Osteoblast (primary cell): ENCODE data around the gene FNDC4. TPM values are rescaled to one million over a fixed set of nuclear protein-coding genes. Genes with fewer than 3 reads are reported as not detected.
A peak's percentile ranks its signal among the peaks of the same experiment; 100 is the strongest.

Experiments
- DNase-seq: peaks from one replicate; pipeline ENCODE4 v3.0.0; 2011; ENCODE audit warnings: low spot score, mixed read lengths; ENCODE audit not compliant: insufficient read length; ENCODE audit errors: missing footprints
- H2AFZ ChIP-seq: 2 replicates; pipeline ENCODE4 v1.6.0; 2011; ENCODE audit warnings: mild to moderate bottlenecking, low read length
- H3K27ac ChIP-seq: 2 replicates; pipeline ENCODE4 v1.5.1; 2011; ENCODE audit warnings: mild to moderate bottlenecking, low read depth, low read length, moderate library complexity
- H3K27me3 ChIP-seq: 2 replicates; pipeline ENCODE4 v1.6.0; 2012; ENCODE audit warnings: mild to moderate bottlenecking, control low read depth, inconsistent platforms, low read length, moderate library complexity; ENCODE audit not compliant: insufficient read depth
- H3K36me3 ChIP-seq: 2 replicates; pipeline ENCODE4 v1.5.1; 2011; ENCODE audit warnings: mild to moderate bottlenecking, low read length, control low read depth, moderate library complexity; ENCODE audit not compliant: insufficient read depth
- H3K4me1 ChIP-seq: 2 replicates; pipeline ENCODE4 v1.5.1; 2011; ENCODE audit warnings: mild to moderate bottlenecking, low read length, control low read depth, moderate library complexity; ENCODE audit not compliant: insufficient read depth
- H3K4me2 ChIP-seq: 2 replicates; pipeline ENCODE4 v1.6.0; 2011; ENCODE audit warnings: mild to moderate bottlenecking, low read length; ENCODE audit not compliant: insufficient read depth
- H3K4me3 ChIP-seq: fragments of 200-600 bp; sonication (generic); 3 replicates; pipeline ENCODE4 v1.5.1; 2012; ENCODE audit warnings: mild to moderate bottlenecking, low read length, inconsistent platforms; ENCODE audit not compliant: insufficient read depth
- H3K79me2 ChIP-seq: 2 replicates; pipeline ENCODE4 v1.6.0; 2012; ENCODE audit warnings: mild to moderate bottlenecking, low read length, control low read depth, inconsistent platforms; ENCODE audit not compliant: insufficient read depth
- H3K9me3 ChIP-seq: 2 replicates; pipeline ENCODE4 v1.5.1; 2011; ENCODE audit warnings: low read depth, low read length, control low read depth
- H4K20me1 ChIP-seq: 2 replicates; pipeline ENCODE4 v1.6.0; 2012; ENCODE audit warnings: mild to moderate bottlenecking, low read length, control low read depth; ENCODE audit not compliant: insufficient read depth
- total RNA-seq: library from RNA; depleted of rRNA; stranded (reverse); fragments of >200 nt; gene quantifications from 2 replicates; pipeline ENCODE4 v1.2.3, GENCODE V29; 2012
- TF ChIP-seq, protein P1 (sequence below): IDR thresholded peaks from 2 replicates; pipeline ENCODE4 v1.5.1; 2011; ENCODE audit warnings: mild to moderate bottlenecking, low read depth, low read length, moderate library complexity; ENCODE audit errors: extremely low read depth

The FNDC4 gene
- total RNA-seq, 1 donor: 21.4 TPM

DNA sequence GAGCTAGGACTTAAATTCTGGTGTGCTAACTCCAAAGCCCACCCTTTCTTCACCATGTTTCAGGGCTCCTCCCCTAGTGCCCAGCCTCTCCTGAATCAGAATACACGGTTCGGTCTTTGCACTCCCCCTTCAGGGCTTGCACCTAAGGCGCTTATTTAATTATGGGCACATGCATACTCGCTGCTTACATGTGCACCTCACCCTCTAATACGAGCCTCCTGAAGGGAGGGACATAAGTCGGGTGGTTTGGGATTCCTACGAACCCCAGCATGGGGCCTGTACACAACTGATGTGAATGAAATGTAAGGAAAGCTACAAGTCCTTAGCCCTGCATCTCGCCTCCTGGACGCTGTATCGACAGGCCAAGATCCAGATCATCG, 5.9 kb downstream of the FNDC4 start:
- H3K9me3 ChIP-seq: no peaks in the 10 kb centered on the region
- peaks cover 13% of the 10 kb centered on the region for H3K36me3 ChIP-seq
- H3K79me2 ChIP-seq: peaks cover 19% of the 10 kb centered on the region
- H3K27me3 ChIP-seq: no peaks in the 10 kb centered on the region
- H3K27ac ChIP-seq: peak overlapping the region; percentile 73
- no peaks in the 10 kb centered on the region for H4K20me1 ChIP-seq
- peaks cover 19% of the 10 kb centered on the region for H3K4me1 ChIP-seq
- peak overlapping the region; percentile 88 for H3K4me3 ChIP-seq
- peak overlapping the region; percentile 95 for H3K4me2 ChIP-seq
- peak; percentile 82 for DNase-seq
- TF ChIP-seq, protein P1, sequence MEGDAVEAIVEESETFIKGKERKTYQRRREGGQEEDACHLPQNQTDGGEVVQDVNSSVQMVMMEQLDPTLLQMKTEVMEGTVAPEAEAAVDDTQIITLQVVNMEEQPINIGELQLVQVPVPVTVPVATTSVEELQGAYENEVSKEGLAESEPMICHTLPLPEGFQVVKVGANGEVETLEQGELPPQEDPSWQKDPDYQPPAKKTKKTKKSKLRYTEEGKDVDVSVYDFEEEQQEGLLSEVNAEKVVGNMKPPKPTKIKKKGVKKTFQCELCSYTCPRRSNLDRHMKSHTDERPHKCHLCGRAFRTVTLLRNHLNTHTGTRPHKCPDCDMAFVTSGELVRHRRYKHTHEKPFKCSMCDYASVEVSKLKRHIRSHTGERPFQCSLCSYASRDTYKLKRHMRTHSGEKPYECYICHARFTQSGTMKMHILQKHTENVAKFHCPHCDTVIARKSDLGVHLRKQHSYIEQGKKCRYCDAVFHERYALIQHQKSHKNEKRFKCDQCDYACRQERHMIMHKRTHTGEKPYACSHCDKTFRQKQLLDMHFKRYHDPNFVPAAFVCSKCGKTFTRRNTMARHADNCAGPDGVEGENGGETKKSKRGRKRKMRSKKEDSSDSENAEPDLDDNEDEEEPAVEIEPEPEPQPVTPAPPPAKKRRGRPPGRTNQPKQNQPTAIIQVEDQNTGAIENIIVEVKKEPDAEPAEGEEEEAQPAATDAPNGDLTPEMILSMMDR: peak; percentile 16
- H2AFZ ChIP-seq: peak overlapping the region; percentile 97

DNA sequence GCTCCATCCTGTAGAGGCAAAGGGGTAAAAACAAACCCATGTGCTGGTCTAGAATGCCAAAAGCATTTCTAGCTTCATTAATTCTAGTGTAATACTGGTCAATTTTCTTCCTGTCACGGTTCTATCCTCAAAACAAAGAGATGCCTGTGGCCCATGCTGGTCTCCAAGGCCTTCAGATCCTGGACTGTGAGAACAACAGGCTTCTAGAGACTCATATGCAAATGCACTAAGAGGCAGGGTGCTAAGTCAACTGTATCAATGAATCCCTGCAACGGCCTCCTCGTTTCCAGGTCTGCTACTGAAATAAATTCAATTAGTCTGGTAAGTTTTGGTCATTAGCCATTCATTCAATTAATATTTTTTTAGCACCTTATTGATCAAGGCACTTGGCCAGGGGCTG, 9.5 kb downstream of the FNDC4 start:
- H3K4me3 ChIP-seq: no peak overlapping the region
- no peaks in the 10 kb centered on the region for H4K20me1 ChIP-seq
- H3K36me3 ChIP-seq: peaks cover 25% of the 10 kb centered on the region
- H3K4me1 ChIP-seq: peaks cover 14% of the 10 kb centered on the region
- TF ChIP-seq, protein P1: no peak
- H3K9me3 ChIP-seq: no peaks in the 10 kb centered on the region
- no peak overlapping the region for H2AFZ ChIP-seq
- peaks cover 19% of the 10 kb centered on the region for H3K79me2 ChIP-seq
- H3K27ac ChIP-seq: no peak overlapping the region
- no peak overlapping the region for H3K4me2 ChIP-seq
- H3K27me3 ChIP-seq: no peaks in the 10 kb centered on the region
- DNase-seq: no peak

DNA sequence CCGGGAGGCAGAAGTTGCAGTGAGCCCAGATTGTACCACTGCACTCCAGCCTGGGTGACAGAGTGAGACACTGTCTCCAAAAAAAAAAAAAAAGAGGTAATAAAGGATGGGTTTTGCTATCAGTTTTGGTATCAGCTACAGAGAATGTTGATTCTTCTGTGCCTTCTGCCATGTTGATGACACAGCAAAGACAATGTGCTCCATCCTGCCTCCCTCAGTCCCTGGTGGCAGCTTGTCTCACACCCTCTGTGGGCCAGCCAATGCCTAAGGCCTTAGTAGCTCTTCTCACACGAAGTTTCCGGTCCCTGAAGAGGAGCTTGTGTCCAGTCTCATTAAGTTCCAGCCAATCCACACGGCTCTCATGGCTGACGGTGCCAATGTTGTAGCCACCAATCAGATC, 23.0 kb downstream of the FNDC4 start:
- Histone ChIP-seq H3K4me1 (no peaks in the 10 kb centered on the region), H3K79me2 (no peaks in the 10 kb centered on the region), H3K27ac (no peak overlapping the region), H2AFZ (no peak overlapping the region), H3K36me3 (peaks cover 39% of the 10 kb centered on the region), H3K9me3 (no peaks in the 10 kb centered on the region), H4K20me1 (no peaks in the 10 kb centered on the region), H3K4me3 (no peak overlapping the region), H3K4me2 (no peak overlapping the region), H3K27me3 (no peaks in the 10 kb centered on the region)
- DNase-seq: no peak
- TF ChIP-seq, protein P1: no peak

DNA sequence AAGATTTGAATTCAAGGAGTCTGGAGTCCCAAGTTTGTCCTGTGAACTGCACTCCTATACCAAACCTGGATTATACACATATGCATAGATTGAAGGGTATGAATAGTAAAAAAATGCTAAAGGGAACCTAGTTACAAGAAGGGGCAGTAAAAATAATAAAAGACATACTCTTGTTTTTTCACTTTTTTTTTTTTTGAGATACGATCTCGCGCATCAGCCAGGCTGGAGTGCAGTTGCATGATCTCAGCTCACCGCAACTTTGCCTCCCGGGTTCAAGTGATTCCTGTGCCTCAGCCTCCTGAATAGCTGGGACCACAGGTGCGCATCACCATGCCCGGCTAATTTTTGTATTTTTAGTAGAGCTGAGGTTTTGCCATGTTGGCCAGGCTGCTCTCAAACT, 30.6 kb downstream of the FNDC4 start:
- DNase-seq: no peak
- Histone ChIP-seq H2AFZ (no peak overlapping the region), H3K9me3 (no peaks in the 10 kb centered on the region), H3K4me2 (no peak overlapping the region), H3K4me1 (no peaks in the 10 kb centered on the region), H3K36me3 (peaks cover 34% of the 10 kb centered on the region), H3K79me2 (no peaks in the 10 kb centered on the region), H3K27me3 (no peaks in the 10 kb centered on the region), H4K20me1 (no peaks in the 10 kb centered on the region), H3K4me3 (no peak overlapping the region), H3K27ac (no peak overlapping the region)
- TF ChIP-seq, protein P1: no peak
